Activated CD8-positive, alpha-beta T cell treated with anti-CD3 and anti-CD28 coated beads for 36 hours (primary cell): ENCODE results near the gene TC2N. TPM values are rescaled to one million over a fixed set of nuclear protein-coding genes. Genes with fewer than 3 reads are reported as not detected.
A peak's percentile ranks its signal among the peaks of the same experiment; 100 is the strongest.
"Not testable (repeated sequence)": the region's sequence is repeated elsewhere in the genome, so short reads cannot be mapped to it uniquely, and the experiment has no call there.

ENCODE experiments used
- ATAC-seq: fragments of 200-7000 bp; cut with Tn5 transposase; one replicate; pipeline ENCODE4 v1.10.0; 2021; ENCODE audit warnings: mild to moderate bottlenecking, moderate library complexity
- CTCF ChIA-PET: fragments of 350-600 bp; sonication (Branson Sonifier 250); formaldehyde crosslinking; loops from one replicate; lab custom pipeline; 2021; ENCODE audit warnings: antibody characterized with exemption; lab: Charles Lee
- POLR2A ChIA-PET: fragments of 350-600 bp; sonication (Branson Sonifier 250); formaldehyde crosslinking; loops from one replicate; lab custom pipeline; 2021; ENCODE audit warnings: antibody characterized with exemption; lab: Charles Lee
- DNase-seq: peaks from one replicate; pipeline ENCODE4 v3.0.0-alpha.2; 2020
- H3K27ac Mint-ChIP-seq: one replicate; pipeline ENCODE4 v1.8.0; 2021; ENCODE audit warnings: mild to moderate bottlenecking, mixed read lengths
- H3K27me3 Mint-ChIP-seq: one replicate; pipeline ENCODE4 v1.8.0; 2021; ENCODE audit warnings: mixed read lengths
- H3K36me3 Mint-ChIP-seq: one replicate; pipeline ENCODE4 v1.8.0; 2021; ENCODE audit warnings: low read depth, mixed read lengths
- H3K4me1 Mint-ChIP-seq: one replicate; pipeline ENCODE4 v1.8.0; 2021; ENCODE audit warnings: low read depth, mixed read lengths
- H3K4me3 Mint-ChIP-seq: one replicate; pipeline ENCODE4 v1.8.0; 2021; ENCODE audit warnings: mild to moderate bottlenecking, moderate library complexity, mixed read lengths
- H3K9me3 Mint-ChIP-seq: one replicate; pipeline ENCODE4 v1.8.0; 2021; ENCODE audit warnings: mixed read lengths
- CTCF ChIP-seq: fragments of 200-600 bp; IDR thresholded peaks from one replicate; pipeline ENCODE4 v1.8.0; 2022; ENCODE audit warnings: antibody characterized with exemption, mild to moderate bottlenecking
- intact Hi-C: fragments of 100-400 bp; cut with micrococcal nuclease; formaldehyde crosslinking; loops from one replicate; pipeline ENCODE4 v1.10.0; 2022
- total RNA-seq, 2 experiments: library from RNA; stranded (reverse); gene quantifications; one replicate each; pipeline ENCODE4 v1.2.3, GENCODE V29; 2021

The TC2N gene
- total RNA-seq, 2 experiments from 2014 or later = 28.5 to 32.5 TPM

GRCh38 chr14:91872517-91873470 lies 5.5 kb upstream of the TC2N start:
- Mint-ChIP-seq H3K36me3 (no peaks in the 10 kb centered on the region), H3K4me3 (peak overlapping the region; percentile 44), H3K9me3 (no peaks in the 10 kb centered on the region), H3K27me3 (no peaks in the 10 kb centered on the region), H3K4me1 (peaks cover 81% of the 10 kb centered on the region), H3K27ac (peak overlapping the region; percentile 87)
- intact Hi-C loops = loop anchor here (5.0 kb wide), 1 partner anchor 35 kb away; no protein-coding TSS in a partner anchor
- CTCF ChIA-PET = interaction anchor here (0.8 to 2.3 kb wide), 4 partner anchors 10 to 38 kb away, joined by 3 to 9 read pairs (median 3); no protein-coding TSS in a partner anchor
- no peak for ATAC-seq
- POLR2A ChIA-PET = interaction anchor here (0.9 to 2.7 kb wide), 9 partner anchors 9 to 363 kb away, joined by 3 to 8 read pairs (median 4); partner anchors contain the start of gene PPP4R3A
- no peak for TF ChIP-seq CTCF
- peak; percentile 42 for DNase-seq

GRCh38 chr14:91872011-91872501 lies 4.7 kb upstream of the TC2N start:
- H3K27me3 Mint-ChIP-seq = no peaks in the 10 kb centered on the region
- H3K36me3 Mint-ChIP-seq = no peaks in the 10 kb centered on the region
- no peak for TF ChIP-seq CTCF
- intact Hi-C loops = loop anchor here (5.0 kb wide), 1 partner anchor 35 kb away; no protein-coding TSS in a partner anchor
- H3K4me1 Mint-ChIP-seq = peaks cover 88% of the 10 kb centered on the region
- CTCF ChIA-PET = interaction anchor here (0.8 to 2.3 kb wide), 3 partner anchors 9 to 37 kb away, joined by 3 to 9 read pairs (median 3); no protein-coding TSS in a partner anchor
- ATAC-seq = peak; percentile 25
- peak overlapping the region; percentile 44 for H3K4me3 Mint-ChIP-seq
- DNase-seq = peak; percentile 79
- H3K9me3 Mint-ChIP-seq = no peaks in the 10 kb centered on the region
- POLR2A ChIA-PET = interaction anchor here (1.2 to 2.7 kb wide), 6 partner anchors 9 to 362 kb away, joined by 3 to 8 read pairs (median 5); partner anchors contain the start of gene PPP4R3A
- H3K27ac Mint-ChIP-seq = peak overlapping the region; percentile 87

GRCh38 chr14:91871401-91871800 lies 4.1 kb upstream of the TC2N start:
- not testable (repeated sequence) for H3K9me3 Mint-ChIP-seq, H3K36me3 Mint-ChIP-seq, H3K27me3 Mint-ChIP-seq, DNase-seq, ATAC-seq, H3K4me3 Mint-ChIP-seq
- intact Hi-C loops = loop anchor here (5.0 kb wide), 1 partner anchor 34 kb away; no protein-coding TSS in a partner anchor
- Mint-ChIP-seq H3K4me1 (peaks cover 94% of the 10 kb centered on the region), H3K27ac (peak overlapping the region; percentile 87)
- ChIA-PET CTCF (interaction anchor here (1.3 kb wide), 1 partner anchor 38 kb away, joined by 3 read pairs; no protein-coding TSS in a partner anchor), POLR2A (interaction anchor here (0.6 to 2.7 kb wide), 7 partner anchors 8 to 361 kb away, joined by 3 to 8 read pairs (median 4); partner anchors contain the start of genes ATXN3 and PPP4R3A)

GRCh38 chr14:91870890-91871289 lies 3.6 kb upstream of the TC2N start:
- no peaks in the 10 kb centered on the region for H3K36me3 Mint-ChIP-seq
- TF ChIP-seq CTCF = no peak
- ATAC-seq (no peak), DNase-seq (no peak)
- H3K9me3 Mint-ChIP-seq = no peaks in the 10 kb centered on the region
- CTCF ChIA-PET = no interaction called here
- no peaks in the 10 kb centered on the region for H3K27me3 Mint-ChIP-seq
- intact Hi-C loops = loop anchor here (5.0 kb wide), 1 partner anchor 34 kb away; no protein-coding TSS in a partner anchor
- H3K4me1 Mint-ChIP-seq = peaks cover 98% of the 10 kb centered on the region
- POLR2A ChIA-PET = interaction anchor here (0.6 to 2.7 kb wide), 3 partner anchors 7 to 236 kb away, joined by 3 to 8 read pairs (median 8); partner anchors contain the start of gene ATXN3
- peak overlapping the region; percentile 68 for H3K4me3 Mint-ChIP-seq
- peak overlapping the region; percentile 91 for H3K27ac Mint-ChIP-seq

GRCh38 chr14:91870001-91870400 lies 2.7 kb upstream of the TC2N start:
- H3K4me3 Mint-ChIP-seq = peak overlapping the region; percentile 68
- peaks cover 95% of the 10 kb centered on the region for H3K4me1 Mint-ChIP-seq
- no peak for TF ChIP-seq CTCF
- ATAC-seq = peak; percentile 47
- H3K36me3 Mint-ChIP-seq = no peaks in the 10 kb centered on the region
- ChIA-PET POLR2A (interaction anchor here (1.5 kb wide), 1 partner anchor 11 kb away, joined by 6 read pairs; no protein-coding TSS in a partner anchor), CTCF (interaction anchor here (0.9 to 1.2 kb wide), 2 partner anchors 9 to 12 kb away, joined by 4 read pairs; no protein-coding TSS in a partner anchor)
- no peaks in the 10 kb centered on the region for H3K27me3 Mint-ChIP-seq
- no peaks in the 10 kb centered on the region for H3K9me3 Mint-ChIP-seq
- peak; percentile 72 for DNase-seq
- intact Hi-C loops = loop anchor here (5.0 kb wide), 1 partner anchor 33 kb away; no protein-coding TSS in a partner anchor
- peak overlapping the region; percentile 91 for H3K27ac Mint-ChIP-seq
